NCI-H2107 treated with DMSO at 0.1 percent for 48 hours (cell line): ENCODE results near the gene RSU1.

Experiments used
- DNase-seq: peaks from one replicate; lab custom pipeline; 2025; ENCODE audit not compliant: unreplicated experiment; lab: John Stamatoyannopoulos, UW

Gene RSU1

DNA sequence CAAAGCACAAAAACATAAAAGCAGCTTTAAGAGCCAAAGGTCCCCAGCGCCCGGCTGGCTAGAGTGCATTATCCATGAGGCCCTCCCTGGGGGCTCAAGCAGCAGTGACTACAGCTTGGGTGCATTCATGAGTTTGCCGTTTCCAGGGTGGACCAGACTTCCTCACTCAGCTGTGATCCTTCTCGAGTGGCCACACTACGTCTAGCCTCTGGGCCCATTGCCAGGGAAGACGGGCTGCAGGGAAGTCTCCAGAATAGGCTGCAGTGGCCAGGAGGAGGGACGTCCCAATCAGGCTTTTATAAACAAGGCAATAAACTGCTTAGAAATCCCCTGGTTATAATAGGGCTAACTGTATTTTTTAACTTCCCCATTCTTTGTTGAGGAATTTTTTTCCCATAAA is 206.2 kb downstream of the RSU1 start:
- no peak for DNase-seq

DNA sequence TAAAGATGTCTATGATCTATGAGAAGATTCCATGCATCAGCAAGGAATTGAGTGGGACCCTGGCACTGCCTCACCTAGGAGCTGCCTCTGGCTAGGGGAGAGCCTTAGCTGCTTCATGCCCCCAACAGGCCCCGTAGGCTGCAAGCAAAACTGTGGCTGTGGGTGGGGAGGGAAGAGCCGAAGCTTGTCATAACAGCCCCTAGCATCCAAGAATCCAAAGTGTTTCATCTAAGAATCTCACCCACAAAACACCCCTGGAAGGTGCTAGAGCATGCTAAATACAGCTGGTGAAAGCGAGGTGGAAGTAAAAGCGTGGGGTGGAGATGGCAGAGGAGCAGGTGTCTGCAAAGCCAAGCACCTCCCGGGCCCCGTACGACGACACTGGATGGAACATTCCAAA is 208.0 kb downstream of the RSU1 start:
- no peak for DNase-seq

DNA sequence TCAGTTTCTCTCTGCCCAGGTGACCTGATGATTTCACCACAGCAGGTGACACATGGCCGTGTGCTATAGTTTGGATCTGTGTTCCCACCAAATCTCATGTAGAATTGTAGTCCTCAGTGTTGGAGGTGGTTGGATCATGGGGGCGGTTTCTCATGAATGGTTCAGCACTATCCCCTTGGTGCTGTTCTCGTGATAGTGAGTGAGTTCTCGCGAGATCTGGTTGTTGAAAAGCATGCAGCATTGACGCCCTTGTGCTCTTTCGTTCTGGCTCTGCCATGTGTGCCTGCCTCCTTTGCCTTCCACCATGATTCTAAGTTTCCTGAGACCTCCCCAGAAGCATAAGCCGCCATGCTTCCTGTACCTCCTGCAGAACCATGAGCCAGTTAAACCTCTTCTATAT is 210.3 kb downstream of the RSU1 start:
- DNase-seq, result no peak

DNA sequence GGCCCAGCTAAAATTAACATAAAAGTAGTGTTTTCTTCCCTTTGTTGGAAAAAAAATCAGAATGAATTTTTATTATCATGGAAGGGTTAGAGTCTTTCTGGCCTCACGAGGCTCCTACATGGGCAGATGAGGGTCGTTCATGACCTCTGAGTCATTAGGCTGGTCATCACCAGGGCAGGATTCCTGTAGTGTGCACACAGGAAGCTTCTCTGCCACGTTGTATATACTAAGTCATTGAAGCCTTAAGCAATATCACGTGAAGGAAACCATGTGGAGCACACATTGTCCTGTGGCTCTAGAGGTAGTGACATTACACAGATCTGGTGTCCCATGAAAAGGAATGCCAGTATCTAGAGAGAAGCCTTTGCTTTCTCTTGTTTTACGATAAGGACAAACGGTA is 210.8 kb downstream of the RSU1 start:
- no peak for DNase-seq

DNA sequence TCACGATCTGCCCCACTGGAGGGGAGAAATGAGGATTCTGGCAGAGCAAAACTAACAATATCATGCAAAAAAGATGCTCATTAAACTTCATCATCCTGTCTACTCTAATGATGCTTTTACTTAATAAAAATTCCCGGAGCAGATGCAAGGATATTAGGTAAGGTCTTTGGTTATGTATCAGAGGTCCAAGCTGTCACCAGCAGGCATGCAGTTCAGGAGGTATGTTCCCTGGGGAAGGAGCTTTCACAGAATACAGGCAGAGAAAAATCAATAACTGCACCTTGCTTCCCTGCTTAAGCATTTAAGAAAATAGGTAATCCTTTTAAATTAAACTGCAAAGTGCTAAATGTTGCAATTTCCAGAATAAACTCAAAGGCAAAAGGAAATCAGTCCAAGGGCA is 213.9 kb downstream of the RSU1 start:
- DNase-seq, result peak; percentile 2

DNA sequence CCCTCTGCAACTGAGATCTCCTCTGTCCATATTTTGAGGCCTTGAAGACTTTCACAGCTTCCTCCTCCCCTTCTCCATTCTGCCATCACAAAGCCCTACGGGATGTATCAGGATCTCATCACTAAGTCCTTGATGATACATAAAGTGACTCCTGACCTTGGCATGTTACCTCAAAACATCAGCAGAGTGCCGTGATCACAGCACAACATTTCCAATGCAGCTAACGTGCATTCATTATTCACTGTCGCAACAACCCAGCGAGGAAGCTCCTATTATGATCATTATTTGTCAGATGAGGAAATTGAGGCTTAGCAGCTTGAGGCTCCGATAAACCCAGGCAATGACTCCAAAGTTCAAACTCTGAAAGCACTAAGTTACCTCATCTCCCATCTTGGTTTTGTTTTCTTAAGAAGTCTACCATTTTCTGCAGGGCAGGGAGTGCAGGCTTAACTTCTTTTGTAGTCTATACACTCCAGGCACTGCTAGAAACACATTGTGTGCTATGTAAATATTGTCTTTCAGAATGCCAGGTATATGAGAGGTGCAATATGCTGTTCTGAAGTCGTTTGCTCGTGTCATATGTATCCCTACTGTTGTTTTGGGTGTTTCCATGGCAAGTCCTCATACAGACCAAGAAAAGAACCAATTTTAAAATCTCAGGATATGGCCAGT is 215.0 kb downstream of the RSU1 start:
- DNase-seq, result no peak

DNA sequence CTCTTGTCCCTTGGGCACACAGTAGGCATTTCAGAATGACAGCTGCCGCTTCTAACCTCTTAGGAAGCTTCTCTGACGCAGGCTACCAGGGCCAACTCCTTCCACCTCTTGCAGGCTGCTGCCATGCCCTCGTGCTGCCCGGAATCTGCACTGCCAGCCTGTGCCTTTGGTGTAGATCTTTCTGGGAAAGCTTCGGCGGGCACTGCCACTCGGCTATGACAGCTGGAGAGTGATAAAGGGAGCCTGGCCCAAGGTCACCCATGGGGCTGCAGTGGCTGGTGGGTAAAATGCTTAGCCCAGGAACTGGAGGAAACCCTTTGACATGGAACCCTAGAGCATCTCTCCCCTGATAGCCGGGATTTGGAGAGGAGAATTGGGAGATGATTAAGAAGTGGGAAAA is 217.6 kb downstream of the RSU1 start:
- DNase-seq, result no peak

DNA sequence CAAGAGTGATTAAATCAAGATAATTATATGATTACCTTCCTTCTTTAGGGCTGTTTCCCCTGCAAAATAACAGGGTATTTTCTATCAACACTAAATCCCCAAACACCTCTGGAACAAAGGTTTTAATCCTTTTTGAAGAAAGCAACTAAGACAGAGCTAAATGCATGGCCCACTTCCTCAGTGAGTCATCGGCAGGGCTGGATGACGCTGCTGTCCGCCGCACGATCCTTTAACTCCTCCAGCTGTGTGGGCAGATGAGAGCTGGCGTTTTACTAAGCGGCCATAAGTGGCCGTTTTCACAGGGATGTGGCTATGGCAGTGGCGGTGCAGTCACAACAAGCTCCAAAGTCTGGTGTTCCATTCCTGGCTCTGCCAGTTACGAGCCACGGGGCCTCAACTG is 219.6 kb downstream of the RSU1 start:
- DNase-seq, result no peak

DNA sequence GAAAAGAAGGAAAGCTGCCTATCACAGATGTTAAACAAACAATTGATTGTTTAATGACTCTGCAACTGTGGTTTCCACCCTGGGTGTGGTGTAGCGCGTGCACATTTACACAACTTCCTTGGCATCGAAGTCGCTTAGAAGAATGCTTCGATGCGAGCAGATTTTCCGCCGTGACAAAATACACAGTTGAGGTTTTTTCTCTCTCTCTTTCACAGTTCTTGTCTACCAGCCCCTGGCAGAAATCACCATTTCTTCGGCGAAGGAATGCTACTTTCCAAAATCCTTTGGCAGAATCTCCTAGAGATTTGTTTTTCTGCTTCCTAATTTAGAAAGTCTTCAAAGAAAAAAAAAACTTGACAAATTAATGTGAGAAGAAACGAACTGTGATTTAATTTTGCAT is 224.8 kb downstream of the RSU1 start:
- no peak for DNase-seq

DNA sequence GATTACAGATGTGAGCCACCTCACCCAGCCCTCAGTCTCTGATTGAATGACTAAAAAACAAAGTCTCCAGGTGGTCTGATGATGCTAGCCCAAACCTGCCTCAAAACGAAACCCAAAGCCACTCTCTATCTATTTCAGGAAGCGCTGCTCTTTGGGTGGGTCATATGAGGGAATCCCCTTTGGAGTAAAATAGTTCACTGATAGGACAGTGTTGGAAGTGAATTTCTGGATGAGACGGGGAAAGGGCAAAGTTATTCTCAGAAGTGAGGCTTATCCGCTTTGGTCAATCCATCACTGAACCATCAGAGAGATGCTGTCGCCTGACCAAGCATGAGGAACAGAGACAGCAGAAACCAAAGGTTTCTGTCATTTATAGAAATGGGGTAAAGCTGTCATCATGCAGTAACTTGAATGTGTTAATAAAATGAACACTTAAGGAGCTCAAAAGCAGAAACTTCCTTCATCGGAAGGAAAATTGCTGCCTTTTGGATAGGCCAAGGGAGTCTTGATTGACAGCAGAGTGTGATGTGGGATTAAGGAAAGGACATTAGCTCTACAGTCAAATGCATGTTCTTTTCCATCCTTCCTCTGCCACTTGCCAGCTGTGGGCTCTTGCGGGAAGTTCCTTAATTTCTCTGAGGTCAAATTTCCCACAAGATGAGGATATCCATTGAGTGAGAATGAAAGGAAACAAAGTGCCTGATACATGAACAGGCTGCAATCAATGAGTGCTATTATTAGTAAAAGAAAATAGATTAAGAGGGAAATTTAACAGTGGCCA is 230.7 kb downstream of the RSU1 start:
- DNase-seq, result no peak

DNA sequence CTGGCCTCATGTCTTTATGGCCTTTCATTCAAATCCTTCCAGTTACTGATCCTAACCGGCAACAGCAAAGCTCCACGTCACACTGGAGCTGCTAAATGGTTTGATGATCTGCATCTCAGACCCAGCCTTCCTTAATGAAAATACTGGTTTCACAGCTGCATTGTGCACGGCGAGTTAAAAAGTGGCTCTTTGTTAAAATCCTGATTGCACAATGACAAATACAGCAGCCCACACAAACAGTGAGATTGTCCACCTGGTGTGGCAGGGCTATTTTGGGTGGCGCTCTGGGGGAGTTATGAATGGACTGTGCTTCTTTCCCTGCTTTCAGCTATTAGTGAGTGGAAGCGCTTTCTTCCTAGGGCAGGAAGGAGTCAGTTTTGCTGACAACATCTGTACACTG is 232.1 kb downstream of the RSU1 start:
- no peak for DNase-seq

DNA sequence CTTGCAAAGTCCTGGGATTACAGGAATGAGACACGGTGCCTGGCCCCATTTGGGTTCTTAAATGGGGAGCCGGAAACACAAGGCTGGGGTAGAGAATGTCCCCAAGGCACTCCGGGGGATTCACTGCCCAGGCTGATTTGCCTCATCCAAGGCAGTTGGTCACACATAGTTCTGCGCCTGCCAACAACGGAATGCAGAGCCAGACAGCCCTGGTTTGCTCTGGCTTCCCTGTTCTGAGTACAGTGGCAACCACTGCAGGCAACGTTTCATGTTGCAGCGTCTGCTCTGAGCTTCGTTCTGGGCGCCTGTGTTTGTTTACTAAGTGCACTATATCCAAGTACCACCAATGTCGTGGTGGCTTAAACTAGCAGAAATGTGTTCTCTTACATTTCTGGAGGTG is 233.8 kb downstream of the RSU1 start:
- DNase-seq, result peak; percentile 2

DNA sequence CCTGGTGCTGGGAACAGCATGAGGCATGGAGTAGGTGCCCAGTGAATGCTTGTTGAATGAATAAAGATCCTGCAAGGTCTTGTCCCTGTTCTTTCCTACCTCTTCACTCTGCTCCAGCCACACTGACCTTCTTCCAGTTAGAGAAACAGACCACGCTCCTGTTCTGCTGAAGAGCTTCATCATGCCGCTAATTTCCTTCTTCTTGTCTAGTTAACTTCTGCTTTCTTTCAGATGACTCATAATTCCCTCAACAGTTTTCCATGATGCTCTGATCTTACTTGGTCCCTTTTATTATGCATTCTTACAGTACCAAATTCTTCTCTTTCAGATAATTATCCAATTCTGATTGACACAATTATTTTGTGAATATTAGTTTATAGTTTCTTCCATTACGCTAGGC is 236.0 kb downstream of the RSU1 start:
- DNase-seq, result no peak

DNA sequence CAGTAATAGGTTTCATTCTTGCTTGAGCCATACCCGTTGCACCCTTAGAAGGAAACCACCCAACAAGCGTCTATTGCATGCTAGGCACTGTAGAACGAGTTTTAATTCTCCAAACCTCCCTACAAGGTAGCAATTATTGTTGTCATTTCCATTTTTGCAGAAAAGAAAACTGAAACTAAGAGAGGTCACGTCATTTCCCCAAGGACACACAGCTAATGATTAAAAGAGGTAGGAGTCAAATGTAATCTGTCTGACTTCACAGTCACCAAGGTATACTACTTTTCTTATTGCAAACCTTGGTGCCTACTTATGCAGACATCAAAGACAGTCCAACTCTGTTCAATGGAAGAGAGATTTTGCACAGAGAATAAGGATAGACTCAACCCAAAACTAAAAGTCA is 246.5 kb downstream of the RSU1 start:
- no peak for DNase-seq

DNA sequence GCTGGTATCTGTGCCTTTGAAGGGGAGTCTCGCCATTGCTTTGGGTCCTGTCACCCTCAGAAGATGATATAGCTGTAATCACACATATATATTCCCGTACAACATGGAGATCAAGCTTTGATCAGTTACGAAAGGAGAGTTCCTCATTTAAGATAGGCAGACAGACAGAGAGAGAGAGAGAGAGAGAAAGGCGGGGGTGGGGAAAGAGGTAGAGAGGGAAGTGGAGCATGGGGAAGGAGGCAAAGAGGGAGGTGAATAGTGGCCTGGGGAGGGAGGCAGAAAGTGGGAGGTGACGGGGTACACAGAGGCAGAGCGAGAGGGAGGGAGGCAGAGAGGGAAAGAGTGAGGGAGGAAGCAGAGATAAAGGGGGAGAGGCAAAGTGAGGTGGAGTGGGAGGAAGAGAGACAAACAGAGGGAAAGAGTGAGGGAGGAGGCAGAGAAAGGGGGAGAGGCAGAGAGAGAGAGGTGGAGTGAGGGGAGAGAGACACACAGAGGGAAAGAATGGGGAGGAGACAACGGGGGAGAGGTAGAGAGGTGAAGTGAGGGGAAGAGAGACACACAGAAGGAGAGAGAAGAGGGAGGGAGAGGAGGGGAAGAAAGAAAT is 250.9 kb downstream of the RSU1 start:
- DNase-seq, result no peak

DNA sequence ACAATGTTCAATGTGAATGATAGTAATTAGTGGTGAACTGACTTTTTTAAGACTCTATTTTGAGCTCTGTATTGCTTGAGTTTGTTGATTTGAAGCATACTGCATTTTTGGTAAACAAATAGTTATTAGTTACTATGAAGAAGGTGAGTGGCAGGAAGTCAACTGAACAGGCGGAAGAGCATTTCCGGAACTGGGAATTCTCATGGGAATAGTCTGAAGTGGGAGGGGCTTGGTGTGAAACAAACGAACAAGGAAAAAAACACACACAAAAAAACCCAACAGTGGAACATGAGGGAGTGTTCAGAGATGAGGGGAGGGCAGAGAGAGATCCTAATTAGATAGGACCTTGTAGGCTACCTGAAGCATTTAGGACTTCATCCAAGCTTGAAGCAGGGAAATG is 251.6 kb downstream of the RSU1 start:
- DNase-seq, result no peak

DNA sequence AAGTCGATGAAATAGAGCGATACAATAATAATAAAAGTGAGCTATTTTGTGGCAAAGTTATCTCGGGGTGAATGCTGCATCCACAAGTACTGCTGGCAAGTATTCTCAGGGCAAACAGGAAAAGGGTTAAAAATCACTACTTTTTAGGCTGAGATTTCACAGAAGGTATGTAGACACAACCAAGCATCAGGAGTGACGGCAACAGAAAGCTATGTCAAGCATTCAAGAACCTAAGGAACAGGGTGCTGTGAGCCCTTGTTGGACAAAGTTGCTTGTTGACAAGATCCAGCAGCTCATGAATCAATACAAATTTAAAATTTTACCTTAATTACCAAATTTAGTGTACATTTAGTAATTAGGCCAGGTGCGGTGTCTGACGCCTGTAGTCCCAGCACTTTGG is 254.3 kb downstream of the RSU1 start:
- no peak for DNase-seq

DNA sequence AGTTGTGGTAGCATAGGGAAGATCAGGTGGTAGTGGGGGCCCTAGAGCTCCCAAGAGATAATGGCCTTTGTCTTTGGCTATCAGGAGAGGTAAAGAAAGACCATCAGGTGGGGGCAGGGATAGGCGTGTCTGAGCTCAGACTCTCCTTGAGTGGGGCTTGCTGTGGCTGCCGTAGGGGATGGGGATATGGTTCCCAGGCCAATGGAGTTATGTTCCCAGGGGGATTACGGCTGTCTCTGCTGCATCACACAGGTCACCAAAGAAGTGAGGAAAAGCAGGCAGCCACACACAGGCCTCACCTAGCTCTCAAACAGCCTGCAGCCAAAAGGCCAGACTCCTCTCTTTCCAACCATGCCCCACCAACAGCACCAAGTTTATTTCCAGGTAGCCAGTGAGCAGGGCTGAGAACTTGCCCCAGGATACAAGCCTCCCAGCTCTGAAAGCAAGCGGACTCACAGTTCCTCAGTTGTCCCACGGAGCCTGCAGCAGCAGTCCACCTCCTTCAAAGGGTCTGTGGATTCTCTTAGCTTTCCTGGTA is 257.9 kb downstream of the RSU1 start:
- no peak for DNase-seq

DNA sequence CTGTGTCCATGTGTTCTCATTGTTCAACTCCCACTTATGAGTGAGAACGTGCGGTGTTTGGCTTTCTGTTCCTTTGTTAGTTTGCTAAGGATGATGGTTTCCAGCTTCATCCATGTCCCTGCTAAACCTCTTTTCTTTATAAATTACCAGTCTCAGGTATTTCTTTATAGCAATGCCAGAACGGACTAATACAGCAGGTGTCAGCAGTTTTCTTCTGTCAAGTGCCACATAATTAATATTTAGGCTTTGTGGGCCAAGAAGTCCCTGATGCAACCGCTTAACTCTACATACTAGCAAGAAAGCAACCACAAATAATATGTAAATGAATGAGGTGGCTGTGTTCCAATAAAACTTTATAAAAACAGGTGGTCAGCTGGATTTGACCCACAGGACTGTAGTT is 269.3 kb downstream of the RSU1 start:
- DNase-seq, result no peak

DNA sequence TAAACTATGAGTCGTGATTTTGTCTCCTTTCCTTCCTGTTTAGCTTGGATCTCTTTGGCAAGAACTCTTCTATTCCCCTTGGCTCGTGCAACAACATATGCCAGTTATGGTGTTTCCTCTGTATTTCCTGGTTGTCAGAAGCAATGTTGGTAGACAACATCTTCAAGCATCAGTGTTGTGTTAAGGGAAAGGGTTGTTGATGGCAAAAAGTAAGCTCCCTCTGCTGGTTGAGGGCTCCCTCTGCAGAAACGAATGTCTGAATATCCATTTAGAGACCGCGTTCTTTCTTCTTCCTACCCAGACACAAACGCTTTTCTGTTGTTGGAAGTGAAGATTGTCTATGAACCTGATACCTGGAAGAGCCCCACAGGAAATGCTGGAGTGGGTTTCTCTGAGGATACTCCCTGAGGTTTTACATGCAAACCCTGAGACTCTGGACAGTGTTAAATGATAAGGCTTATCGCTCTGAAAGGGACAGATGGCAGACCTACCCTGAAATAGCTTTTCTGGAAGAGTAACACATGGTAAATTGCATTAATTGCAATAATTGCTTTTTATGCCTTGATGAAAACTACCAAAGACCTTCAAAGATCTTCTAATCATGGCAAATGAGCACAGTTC is 272.0 kb downstream of the RSU1 start:
- DNase-seq, result no peak

DNA sequence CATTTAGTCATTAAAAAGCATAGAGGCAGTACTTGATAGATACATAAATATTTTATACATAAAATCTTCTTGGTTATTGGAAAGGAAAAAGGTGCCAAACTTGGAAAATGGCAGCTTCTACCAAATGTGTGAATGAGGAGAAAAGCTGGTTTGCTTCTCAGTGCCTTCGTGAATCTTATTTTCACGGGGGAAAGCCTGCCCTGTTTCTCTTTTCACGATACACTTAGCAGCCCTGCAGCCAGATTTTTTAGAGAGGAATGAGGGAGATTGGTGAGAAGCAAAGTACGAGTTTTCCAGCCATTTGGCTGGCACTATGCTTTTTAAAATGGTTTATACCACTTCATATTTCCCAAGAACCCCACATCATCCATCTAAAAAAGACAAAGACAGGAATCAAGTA is 272.6 kb downstream of the RSU1 start:
- no peak for DNase-seq

DNA sequence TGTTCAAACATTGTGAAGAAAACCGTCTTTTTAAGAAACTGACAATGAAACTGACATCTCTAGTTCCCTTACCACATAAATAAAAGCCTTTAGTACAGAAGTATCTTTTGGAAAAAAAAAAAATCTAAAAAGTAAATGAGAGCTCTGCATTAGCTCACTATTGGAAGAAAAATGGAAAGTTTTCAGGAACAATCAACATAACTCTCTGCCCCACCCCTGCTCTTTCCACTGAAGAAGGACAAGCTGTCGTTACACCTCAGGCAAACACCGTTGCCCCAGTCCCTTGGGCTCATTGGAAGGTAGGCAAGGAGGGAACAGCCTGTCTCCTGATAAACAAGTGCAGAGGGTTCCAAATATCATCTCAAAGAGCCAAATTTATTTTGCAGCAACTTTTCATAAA is 273.1 kb downstream of the RSU1 start:
- DNase-seq, result no peak
